ENCODE data around the gene INPP5D.

INPP5D gene

DNA sequence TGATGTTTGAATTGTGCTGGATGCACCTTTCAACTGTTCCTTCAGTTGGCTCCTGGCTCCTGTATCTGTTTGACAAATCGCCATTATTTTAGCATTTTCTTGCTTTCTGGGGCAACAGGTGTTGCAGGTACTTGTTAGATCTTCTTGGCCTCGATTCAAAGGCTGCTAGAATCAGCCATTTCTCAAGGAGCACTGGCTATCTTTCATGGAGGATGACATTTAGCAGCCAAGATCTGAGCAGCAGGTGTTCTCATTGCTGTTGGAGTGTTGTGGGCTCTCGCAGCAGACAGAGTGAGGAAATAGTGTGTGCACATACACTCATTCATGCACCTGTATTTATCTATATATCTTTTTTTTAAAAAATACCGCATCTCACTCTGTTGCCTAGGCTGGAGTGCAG lies 52.2 kb downstream of the INPP5D start:
- no peak overlapping the region for H3K9ac ChIP-seq (ENCODE audit: low read depth, low read length)
- H3K4me2 ChIP-seq (ENCODE audit: insufficient read depth, low read length): no peak overlapping the region
- no peaks in the 10 kb centered on the region for H3K9me3 ChIP-seq (ENCODE audit: insufficient read depth, low read length, severe bottlenecking)
- no peaks in the 10 kb centered on the region for H3K36me3 ChIP-seq (ENCODE audit: insufficient read depth, low read length)
- TF ChIP-seq CTCF (IDR thresholded peaks at IDR 0.05; ENCODE audit: borderline replicate concordance, extremely low read depth, low read length, poor library complexity, severe bottlenecking) (no peak), EZH2 (IDR thresholded peaks at IDR 0.05; ENCODE audit: borderline replicate concordance, low read depth, low read length, severe bottlenecking) (no peak)
- H3K27ac ChIP-seq (ENCODE audit: low read length): no peak overlapping the region
- peaks cover 40% of the 10 kb centered on the region for H4K20me1 ChIP-seq (ENCODE audit: insufficient read depth, low read length)
- peaks cover 25% of the 10 kb centered on the region; the same call in 1 of the 2 replicates for H3K79me2 ChIP-seq (ENCODE audit: insufficient read depth, low read length)
- no peak overlapping the region for H3K4me3 ChIP-seq (ENCODE audit: low read depth in 1 of 2, low read length in 2 of 2)
- no peak overlapping the region for H2AFZ ChIP-seq (ENCODE audit: low read depth, low read length)
- ATAC-seq (ENCODE audit: insufficient read depth, low read depth): peak; percentile 60
- no peaks in the 10 kb centered on the region for H3K27me3 ChIP-seq (ENCODE audit: insufficient read depth, low read length, poor library complexity)
- DNase-seq: peak; percentile 50
- peaks cover 10% of the 10 kb centered on the region for H3K4me1 ChIP-seq (ENCODE audit: insufficient read depth, low read length)

DNA sequence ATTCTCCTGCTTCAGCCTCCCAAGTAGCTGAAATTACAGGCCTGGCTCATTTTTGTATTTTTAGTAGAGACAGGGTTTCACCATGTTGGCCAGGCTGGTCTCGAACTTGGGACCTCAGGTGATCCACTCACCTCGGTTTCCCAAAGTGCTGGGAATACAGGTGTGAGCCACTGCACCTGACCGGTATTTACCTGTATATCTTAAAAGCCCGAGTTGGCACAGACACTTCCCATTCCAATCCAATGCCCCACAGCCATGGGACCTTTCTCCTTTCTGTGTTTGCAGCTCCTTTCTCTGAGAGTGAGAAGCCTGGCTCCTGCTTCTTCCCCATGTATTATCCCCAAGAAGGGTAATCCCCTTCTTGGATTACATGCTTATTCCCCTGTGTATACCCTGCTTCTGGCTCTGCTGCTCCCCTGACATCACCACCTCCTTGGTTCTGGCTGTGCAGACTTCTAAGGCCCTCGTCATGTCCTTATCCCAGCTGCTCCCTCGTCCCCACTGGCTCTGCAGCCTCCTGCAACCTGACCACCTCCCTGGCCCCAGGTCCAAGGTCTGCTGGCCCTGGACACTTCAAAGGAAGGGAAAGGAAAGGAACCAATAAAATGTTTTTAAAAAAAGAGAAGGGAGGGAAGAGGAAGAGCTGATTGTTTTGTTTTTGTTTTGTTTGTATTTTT lies 52.8 kb downstream of the INPP5D start:
- ATAC-seq (ENCODE audit: insufficient read depth, low read depth): no peak
- Histone ChIP-seq H3K4me3 (ENCODE audit: low read depth in 1 of 2, low read length in 2 of 2) (no peak overlapping the region), H4K20me1 (ENCODE audit: insufficient read depth, low read length) (peaks cover 39% of the 10 kb centered on the region), H3K36me3 (ENCODE audit: insufficient read depth, low read length) (0 out of 2 replicates have a peak, but pooled peaks cover 3% of the 10 kb centered on the region), H3K27ac (ENCODE audit: low read length) (no peak overlapping the region), H3K9me3 (ENCODE audit: insufficient read depth, low read length, severe bottlenecking) (no peaks in the 10 kb centered on the region), H3K4me2 (ENCODE audit: insufficient read depth, low read length) (no peak overlapping the region), H3K9ac (ENCODE audit: low read depth, low read length) (no peak overlapping the region), H3K4me1 (ENCODE audit: insufficient read depth, low read length) (peaks cover 15% of the 10 kb centered on the region), H3K79me2 (ENCODE audit: insufficient read depth, low read length) (peaks cover 24% of the 10 kb centered on the region; the same call in 1 of the 2 replicates), H3K27me3 (ENCODE audit: insufficient read depth, low read length, poor library complexity) (no peaks in the 10 kb centered on the region), H2AFZ (ENCODE audit: low read depth, low read length) (no peak overlapping the region)
- no peak for DNase-seq
- TF ChIP-seq CTCF (IDR thresholded peaks at IDR 0.05; ENCODE audit: borderline replicate concordance, extremely low read depth, low read length, poor library complexity, severe bottlenecking): no peak
- TF ChIP-seq EZH2 (IDR thresholded peaks at IDR 0.05; ENCODE audit: borderline replicate concordance, low read depth, low read length, severe bottlenecking): no peak

DNA sequence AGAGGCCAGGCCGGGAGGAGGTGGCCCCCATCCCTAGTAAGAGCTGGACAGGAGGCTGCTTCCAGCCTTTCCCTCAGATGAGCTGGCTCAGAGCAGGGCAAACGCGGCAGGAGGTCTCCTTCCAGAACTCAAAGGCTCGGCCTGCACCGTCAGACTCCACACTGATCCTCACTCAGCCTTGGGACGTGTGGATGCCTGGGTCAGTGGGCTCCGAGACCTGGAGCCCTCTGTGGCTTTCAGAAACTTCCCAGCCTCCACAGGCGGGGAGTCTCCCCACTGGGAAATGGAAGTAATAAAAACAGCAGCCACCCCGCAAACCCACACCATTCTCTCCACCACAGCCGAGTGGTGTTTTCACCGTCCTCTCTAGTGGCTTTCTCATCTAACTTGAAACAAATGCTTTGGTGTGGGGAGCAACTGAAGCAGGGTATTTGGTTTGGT lies 54.3 kb downstream of the INPP5D start:
- Histone ChIP-seq H3K4me3 (ENCODE audit: low read depth in 1 of 2, low read length in 2 of 2) (no peak overlapping the region), H3K9ac (ENCODE audit: low read depth, low read length) (no peak overlapping the region), H2AFZ (ENCODE audit: low read depth, low read length) (no peak overlapping the region), H3K36me3 (ENCODE audit: insufficient read depth, low read length) (0 out of 2 replicates have a peak, but pooled peaks cover 3% of the 10 kb centered on the region), H4K20me1 (ENCODE audit: insufficient read depth, low read length) (peaks cover 35% of the 10 kb centered on the region; the same call in 1 of the 2 replicates), H3K27ac (ENCODE audit: low read length) (no peak overlapping the region), H3K79me2 (ENCODE audit: insufficient read depth, low read length) (peaks cover 22% of the 10 kb centered on the region), H3K4me1 (ENCODE audit: insufficient read depth, low read length) (peaks cover 15% of the 10 kb centered on the region), H3K9me3 (ENCODE audit: insufficient read depth, low read length, severe bottlenecking) (no peaks in the 10 kb centered on the region), H3K4me2 (ENCODE audit: insufficient read depth, low read length) (no peak overlapping the region), H3K27me3 (ENCODE audit: insufficient read depth, low read length, poor library complexity) (no peaks in the 10 kb centered on the region)
- TF ChIP-seq EZH2 (IDR thresholded peaks at IDR 0.05; ENCODE audit: borderline replicate concordance, low read depth, low read length, severe bottlenecking) (no peak), CTCF (IDR thresholded peaks at IDR 0.05; ENCODE audit: borderline replicate concordance, extremely low read depth, low read length, poor library complexity, severe bottlenecking) (no peak)
- DNase-seq: peak; percentile 62
- peak; percentile 50 for ATAC-seq (ENCODE audit: insufficient read depth, low read depth)
